GM12874 (cell line): ENCODE results near the gene PRDX2.

ENCODE experiments used
- CTCF ChIP-seq: IDR thresholded peaks from 2 replicates; pipeline ENCODE4 v1.5.1; 2011; ENCODE audit warnings: low read depth, mild to moderate bottlenecking, control low read depth, low read length, moderate library complexity; ENCODE audit not compliant: insufficient read depth

The PRDX2 gene

GRCh38 chr19:12749938-12750521, 51.6 kb downstream of the PRDX2 start:
- TF ChIP-seq CTCF = no peak

- TF ChIP-seq CTCF = no peak
Observed at GRCh38 chr19:12748489-12748888, 53.1 kb downstream of the PRDX2 start.
